Neural cell (in vitro differentiated cells): ENCODE data around the gene ASCC3. TPM values are rescaled to one million over a fixed set of nuclear protein-coding genes. Genes with fewer than 3 reads are reported as not detected.

ENCODE experiments used
- H2AFZ ChIP-seq: fragments of 200-600, 300-800 bp; sonication (generic), shearing (Covaris generic); 2 replicates; pipeline ENCODE4 v1.6.0; 2014; ENCODE audit warnings: low read depth, mild to moderate bottlenecking, antibody characterized with exemption, low read length, moderate library complexity
- H3F3A ChIP-seq: fragments of 200-600 bp; shearing (Covaris generic); 2 replicates; pipeline ENCODE4 v1.6.1; 2016; ENCODE audit warnings: mild to moderate bottlenecking, moderate library complexity, mixed read lengths, antibody characterized with exemption, low read length; ENCODE audit not compliant: insufficient read depth, poor library complexity, severe bottlenecking
- H3K27ac ChIP-seq: fragments of 200-600, 300-800 bp; sonication (generic), shearing (Covaris generic); 2 replicates; pipeline ENCODE4 v1.5.1; 2014; ENCODE audit warnings: mild to moderate bottlenecking, low read length, moderate library complexity
- H3K27me3 ChIP-seq: fragments of 300-800, 200-600 bp; sonication (generic), shearing (Covaris generic); 2 replicates; pipeline ENCODE4 v1.6.0; 2014; ENCODE audit warnings: mild to moderate bottlenecking, low read depth, low read length, moderate library complexity; ENCODE audit not compliant: insufficient read depth
- H3K36me3 ChIP-seq: fragments of 300-800, 200-600 bp; sonication (generic), shearing (Covaris generic); 2 replicates; pipeline ENCODE4 v1.5.1; 2014; ENCODE audit warnings: mild to moderate bottlenecking, antibody characterized with exemption, low read length, moderate library complexity; ENCODE audit not compliant: insufficient read depth
- H3K4me2 ChIP-seq: fragments of 300-800, 200-600 bp; sonication (generic), shearing (Covaris generic); 2 replicates; pipeline ENCODE4 v1.6.0; 2014; ENCODE audit warnings: mild to moderate bottlenecking, low read length
- H3K4me3 ChIP-seq: fragments of 300-800, 200-600 bp; sonication (generic), shearing (Covaris generic); 2 replicates; pipeline ENCODE4 v1.5.1; 2014; ENCODE audit warnings: mild to moderate bottlenecking, low read length, moderate library complexity
- H3K79me2 ChIP-seq: fragments of 200-600 bp; shearing (Covaris generic); replicated peaks from 2 replicates; pipeline ENCODE4 v1.6.0; 2014; ENCODE audit warnings: mild to moderate bottlenecking, low read length, moderate library complexity; ENCODE audit not compliant: insufficient read depth
- H3K9ac ChIP-seq: fragments of 300-800, 200-600 bp; sonication (generic), shearing (Covaris generic); 2 replicates; pipeline ENCODE4 v1.6.1; 2016; ENCODE audit warnings: mild to moderate bottlenecking, low read length, mixed read lengths
- H3K9me2 ChIP-seq: fragments of 200-600 bp; shearing (Covaris generic); 2 replicates; pipeline ENCODE4 v1.6.1; 2016; ENCODE audit warnings: mild to moderate bottlenecking, low read length, mixed read lengths; ENCODE audit not compliant: insufficient read depth
- H3K9me3 ChIP-seq: fragments of 200-600, 300-800 bp; sonication (generic), shearing (Covaris generic); 2 replicates; pipeline ENCODE4 v1.6.1; 2016; ENCODE audit warnings: mild to moderate bottlenecking, mixed run types, low read length, moderate library complexity, mixed read lengths
- H4K20me1 ChIP-seq: fragments of 200-600 bp; shearing (Covaris generic); 2 replicates; pipeline ENCODE4 v1.6.1; 2016; ENCODE audit warnings: mild to moderate bottlenecking, mixed run types; ENCODE audit not compliant: insufficient read depth
- EP300 ChIP-seq: fragments of 450-650 bp; conservative IDR thresholded peaks from 2 replicates; pipeline ENCODE4 v1.6.1; 2014; ENCODE audit warnings: antibody characterized with exemption, mild to moderate bottlenecking, moderate library complexity; ENCODE audit not compliant: poor library complexity, severe bottlenecking
- EZH2 ChIP-seq: fragments of 200-600, 300-800 bp; shearing (Covaris generic), sonication (generic); IDR thresholded peaks from 2 replicates; pipeline ENCODE4 v1.6.1; 2014; ENCODE audit warnings: antibody characterized with exemption, low read length, borderline replicate concordance, mild to moderate bottlenecking; ENCODE audit not compliant: insufficient read depth, poor library complexity, severe bottlenecking
- MXI1 ChIP-seq: fragments of 450-650 bp; conservative IDR thresholded peaks from 2 replicates; pipeline ENCODE4 v1.6.1; 2014; ENCODE audit warnings: antibody characterized with exemption, mild to moderate bottlenecking; ENCODE audit not compliant: poor library complexity, severe bottlenecking
- POLR2AphosphoS5 ChIP-seq: IDR thresholded peaks from 2 replicates; pipeline ENCODE4 v1.6.1; 2012
- RAD21 ChIP-seq: fragments of 450-650 bp; conservative IDR thresholded peaks from 2 replicates; pipeline ENCODE4 v1.6.1; 2014; ENCODE audit warnings: antibody characterized with exemption, mild to moderate bottlenecking, moderate library complexity
- SMC3 ChIP-seq: fragments of 450-650 bp; conservative IDR thresholded peaks from 2 replicates; pipeline ENCODE4 v1.6.1; 2014; ENCODE audit warnings: antibody characterized with exemption, mild to moderate bottlenecking, moderate library complexity; ENCODE audit not compliant: poor library complexity
- TAF1 ChIP-seq: IDR thresholded peaks from 2 replicates; pipeline ENCODE4 v1.6.1; 2012; ENCODE audit warnings: low read depth
- polyA plus RNA-seq: library from polyadenylated mRNA; depleted of rRNA; stranded (reverse); fragments of >200 nt; gene quantifications from 2 replicates; pipeline ENCODE4 v1.2.3, GENCODE V29; 2014
- TF ChIP-seq, protein P1 (sequence below): fragments of 450-650 bp; IDR thresholded peaks from 2 replicates; pipeline ENCODE4 v1.5.1; 2014; ENCODE audit warnings: antibody characterized with exemption, mild to moderate bottlenecking, moderate library complexity; ENCODE audit not compliant: poor library complexity, severe bottlenecking
- TF ChIP-seq, protein P2 (sequence below): IDR thresholded peaks from 2 replicates; pipeline ENCODE4 v1.6.1; 2012; ENCODE audit warnings: borderline replicate concordance

Gene ASCC3
- polyA plus RNA-seq, 1 donor from 2014 or later, result 14.9 TPM

DNA sequence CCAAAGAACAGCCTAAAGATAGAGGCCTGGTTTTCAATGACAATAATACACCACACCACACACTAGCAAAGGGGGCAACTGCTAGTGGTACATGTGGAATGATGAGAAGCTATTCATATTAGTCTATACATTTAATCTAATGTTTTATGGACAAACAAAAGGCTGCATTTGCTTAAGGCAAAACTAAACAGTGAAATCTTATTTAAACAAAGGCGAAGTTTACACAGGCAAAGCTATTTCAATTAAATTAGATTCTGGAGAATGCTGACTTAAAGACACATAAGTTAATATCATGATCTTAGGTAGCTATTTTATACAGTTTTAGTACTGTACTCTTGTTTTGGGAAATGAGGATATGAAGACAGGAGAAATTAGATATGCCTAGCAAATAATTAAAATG, 362.5 kb downstream of the ASCC3 start:
- Histone ChIP-seq H3K27me3 (no peaks in the 10 kb centered on the region), H3K9me3 (no peaks in the 10 kb centered on the region), H3K9me2 (no peaks in the 10 kb centered on the region), H3K79me2 (no peaks in the 10 kb centered on the region), H3K4me3 (no peak overlapping the region), H2AFZ (no peak overlapping the region), H3K9ac (no peak overlapping the region), H3K27ac (no peak overlapping the region), H3K36me3 (no peaks in the 10 kb centered on the region), H4K20me1 (no peaks in the 10 kb centered on the region), H3K4me2 (no peak overlapping the region), H3F3A (no peaks in the 10 kb centered on the region)
- no peak for TF ChIP-seq MXI1
- no peak for TF ChIP-seq POLR2AphosphoS5
- TF ChIP-seq TAF1, result no peak
- no peak for TF ChIP-seq SMC3
- TF ChIP-seq, protein P1, sequence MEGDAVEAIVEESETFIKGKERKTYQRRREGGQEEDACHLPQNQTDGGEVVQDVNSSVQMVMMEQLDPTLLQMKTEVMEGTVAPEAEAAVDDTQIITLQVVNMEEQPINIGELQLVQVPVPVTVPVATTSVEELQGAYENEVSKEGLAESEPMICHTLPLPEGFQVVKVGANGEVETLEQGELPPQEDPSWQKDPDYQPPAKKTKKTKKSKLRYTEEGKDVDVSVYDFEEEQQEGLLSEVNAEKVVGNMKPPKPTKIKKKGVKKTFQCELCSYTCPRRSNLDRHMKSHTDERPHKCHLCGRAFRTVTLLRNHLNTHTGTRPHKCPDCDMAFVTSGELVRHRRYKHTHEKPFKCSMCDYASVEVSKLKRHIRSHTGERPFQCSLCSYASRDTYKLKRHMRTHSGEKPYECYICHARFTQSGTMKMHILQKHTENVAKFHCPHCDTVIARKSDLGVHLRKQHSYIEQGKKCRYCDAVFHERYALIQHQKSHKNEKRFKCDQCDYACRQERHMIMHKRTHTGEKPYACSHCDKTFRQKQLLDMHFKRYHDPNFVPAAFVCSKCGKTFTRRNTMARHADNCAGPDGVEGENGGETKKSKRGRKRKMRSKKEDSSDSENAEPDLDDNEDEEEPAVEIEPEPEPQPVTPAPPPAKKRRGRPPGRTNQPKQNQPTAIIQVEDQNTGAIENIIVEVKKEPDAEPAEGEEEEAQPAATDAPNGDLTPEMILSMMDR, result no peak
- no peak for TF ChIP-seq RAD21
- no peak for TF ChIP-seq EZH2
- no peak for TF ChIP-seq EP300
- TF ChIP-seq, protein P2, sequence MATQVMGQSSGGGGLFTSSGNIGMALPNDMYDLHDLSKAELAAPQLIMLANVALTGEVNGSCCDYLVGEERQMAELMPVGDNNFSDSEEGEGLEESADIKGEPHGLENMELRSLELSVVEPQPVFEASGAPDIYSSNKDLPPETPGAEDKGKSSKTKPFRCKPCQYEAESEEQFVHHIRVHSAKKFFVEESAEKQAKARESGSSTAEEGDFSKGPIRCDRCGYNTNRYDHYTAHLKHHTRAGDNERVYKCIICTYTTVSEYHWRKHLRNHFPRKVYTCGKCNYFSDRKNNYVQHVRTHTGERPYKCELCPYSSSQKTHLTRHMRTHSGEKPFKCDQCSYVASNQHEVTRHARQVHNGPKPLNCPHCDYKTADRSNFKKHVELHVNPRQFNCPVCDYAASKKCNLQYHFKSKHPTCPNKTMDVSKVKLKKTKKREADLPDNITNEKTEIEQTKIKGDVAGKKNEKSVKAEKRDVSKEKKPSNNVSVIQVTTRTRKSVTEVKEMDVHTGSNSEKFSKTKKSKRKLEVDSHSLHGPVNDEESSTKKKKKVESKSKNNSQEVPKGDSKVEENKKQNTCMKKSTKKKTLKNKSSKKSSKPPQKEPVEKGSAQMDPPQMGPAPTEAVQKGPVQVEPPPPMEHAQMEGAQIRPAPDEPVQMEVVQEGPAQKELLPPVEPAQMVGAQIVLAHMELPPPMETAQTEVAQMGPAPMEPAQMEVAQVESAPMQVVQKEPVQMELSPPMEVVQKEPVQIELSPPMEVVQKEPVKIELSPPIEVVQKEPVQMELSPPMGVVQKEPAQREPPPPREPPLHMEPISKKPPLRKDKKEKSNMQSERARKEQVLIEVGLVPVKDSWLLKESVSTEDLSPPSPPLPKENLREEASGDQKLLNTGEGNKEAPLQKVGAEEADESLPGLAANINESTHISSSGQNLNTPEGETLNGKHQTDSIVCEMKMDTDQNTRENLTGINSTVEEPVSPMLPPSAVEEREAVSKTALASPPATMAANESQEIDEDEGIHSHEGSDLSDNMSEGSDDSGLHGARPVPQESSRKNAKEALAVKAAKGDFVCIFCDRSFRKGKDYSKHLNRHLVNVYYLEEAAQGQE, result no peak

DNA sequence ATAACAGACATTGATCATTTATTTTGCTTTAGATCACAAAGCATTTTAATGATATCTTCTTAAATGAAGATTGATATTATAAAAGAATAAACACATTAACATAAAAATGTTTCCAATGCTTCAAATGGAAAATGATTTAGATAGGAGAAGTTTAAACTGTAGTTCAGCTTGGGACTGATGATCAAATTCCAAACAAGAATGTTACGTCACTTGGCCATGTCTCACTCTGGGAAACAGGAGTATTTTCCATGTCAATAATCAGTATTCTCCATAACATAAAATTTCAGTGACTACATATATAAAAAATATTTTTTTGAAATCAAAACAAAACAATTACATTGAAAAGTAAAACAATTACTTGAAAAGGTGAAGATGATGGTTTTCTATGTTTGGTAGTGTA, 363.5 kb downstream of the ASCC3 start:
- Histone ChIP-seq H3K9me2 (no peaks in the 10 kb centered on the region), H3K27me3 (no peaks in the 10 kb centered on the region), H3K79me2 (no peaks in the 10 kb centered on the region), H4K20me1 (no peaks in the 10 kb centered on the region), H3K36me3 (no peaks in the 10 kb centered on the region), H3K4me2 (no peak overlapping the region), H3K9me3 (no peaks in the 10 kb centered on the region), H3K27ac (no peak overlapping the region), H3K9ac (no peak overlapping the region), H2AFZ (no peak overlapping the region), H3F3A (no peaks in the 10 kb centered on the region), H3K4me3 (no peak overlapping the region)
- TF ChIP-seq RAD21 (no peak), TAF1 (no peak), POLR2AphosphoS5 (no peak), EZH2 (no peak), EP300 (no peak), SMC3 (no peak), MXI1 (no peak)
- TF ChIP-seq, protein P1, result no peak
- TF ChIP-seq, protein P2, result no peak
